MCF 10A (cell line): ENCODE data around the gene LHX6. TPM values are rescaled to one million over a fixed set of nuclear protein-coding genes. Genes with fewer than 3 reads are reported as not detected.

Experiments used
- BruUV-seq: library from RNA; stranded (reverse); fragments of 400-500 nt; replicated peaks from 2 replicates; lab custom pipeline; 2021; lab: Mats Ljungman, UMichigan
- CTCF ChIA-PET: fragments of 300-600 bp; sonication (Branson Sonifier 250); formaldehyde crosslinking; extraction: SDS; loops from one replicate; lab custom pipeline; 2021; ENCODE audit warnings: antibody characterized with exemption, inconsistent platforms; lab: Yijun Ruan, JAX
- POLR2A ChIA-PET: fragments of 300-600, 350-650 bp; sonication (Branson Sonifier 250); formaldehyde crosslinking; extraction: SDS; loops from one replicate; lab custom pipeline; 2020; ENCODE audit warnings: antibody characterized with exemption, inconsistent platforms; lab: Yijun Ruan, JAX
- DNase-seq: peaks from one replicate; pipeline ENCODE4 v3.0.0-alpha.2; 2018; ENCODE audit not compliant: unreplicated experiment
- H3K27ac Mint-ChIP-seq: one replicate; pipeline ENCODE4 v1.8.0; 2022; ENCODE audit warnings: mild to moderate bottlenecking, low read depth, mixed read lengths; ENCODE audit not compliant: unreplicated experiment
- H3K27me3 Mint-ChIP-seq: one replicate; pipeline ENCODE4 v1.8.0; 2022; ENCODE audit warnings: mixed read lengths; ENCODE audit not compliant: insufficient read depth, unreplicated experiment
- H3K36me3 Mint-ChIP-seq: one replicate; pipeline ENCODE4 v1.8.0; 2022; ENCODE audit warnings: mild to moderate bottlenecking, moderate library complexity, mixed read lengths; ENCODE audit not compliant: insufficient read depth, unreplicated experiment
- H3K4me1 Mint-ChIP-seq: one replicate; pipeline ENCODE4 v1.8.0; 2022; ENCODE audit warnings: mixed read lengths; ENCODE audit not compliant: insufficient read depth, unreplicated experiment
- H3K4me3 Mint-ChIP-seq: one replicate; pipeline ENCODE4 v1.8.0; 2022; ENCODE audit warnings: mild to moderate bottlenecking, moderate library complexity, mixed read lengths; ENCODE audit not compliant: unreplicated experiment
- H3K9me3 Mint-ChIP-seq: one replicate; pipeline ENCODE4 v1.8.0; 2022; ENCODE audit warnings: mixed read lengths; ENCODE audit not compliant: unreplicated experiment
- intact Hi-C: fragments of 100-400 bp; cut with micrococcal nuclease; formaldehyde crosslinking; loops from 2 replicates; pipeline ENCODE4 v1.14.1; 2022
- total RNA-seq: library from RNA; stranded (reverse); gene quantifications from 2 replicates; pipeline ENCODE4 v1.2.3, GENCODE V29; 2022
- TF ChIP-seq, protein P1 (sequence below): fragments of 200-600 bp; IDR thresholded peaks from one replicate; pipeline ENCODE4 v1.8.0; 2022; ENCODE audit warnings: antibody characterized with exemption, mild to moderate bottlenecking; ENCODE audit not compliant: unreplicated experiment

The LHX6 gene
- total RNA-seq, 1 experiment from 2014 or later = 0.26 TPM

- Mint-ChIP-seq H3K27me3 (no peaks in the 10 kb centered on the region), H3K27ac (no peak overlapping the region), H3K36me3 (no peaks in the 10 kb centered on the region), H3K4me3 (no peak overlapping the region), H3K4me1 (no peaks in the 10 kb centered on the region), H3K9me3 (no peaks in the 10 kb centered on the region)
- ChIA-PET CTCF (no interaction called here), POLR2A (no interaction called here)
- TF ChIP-seq, protein P1, sequence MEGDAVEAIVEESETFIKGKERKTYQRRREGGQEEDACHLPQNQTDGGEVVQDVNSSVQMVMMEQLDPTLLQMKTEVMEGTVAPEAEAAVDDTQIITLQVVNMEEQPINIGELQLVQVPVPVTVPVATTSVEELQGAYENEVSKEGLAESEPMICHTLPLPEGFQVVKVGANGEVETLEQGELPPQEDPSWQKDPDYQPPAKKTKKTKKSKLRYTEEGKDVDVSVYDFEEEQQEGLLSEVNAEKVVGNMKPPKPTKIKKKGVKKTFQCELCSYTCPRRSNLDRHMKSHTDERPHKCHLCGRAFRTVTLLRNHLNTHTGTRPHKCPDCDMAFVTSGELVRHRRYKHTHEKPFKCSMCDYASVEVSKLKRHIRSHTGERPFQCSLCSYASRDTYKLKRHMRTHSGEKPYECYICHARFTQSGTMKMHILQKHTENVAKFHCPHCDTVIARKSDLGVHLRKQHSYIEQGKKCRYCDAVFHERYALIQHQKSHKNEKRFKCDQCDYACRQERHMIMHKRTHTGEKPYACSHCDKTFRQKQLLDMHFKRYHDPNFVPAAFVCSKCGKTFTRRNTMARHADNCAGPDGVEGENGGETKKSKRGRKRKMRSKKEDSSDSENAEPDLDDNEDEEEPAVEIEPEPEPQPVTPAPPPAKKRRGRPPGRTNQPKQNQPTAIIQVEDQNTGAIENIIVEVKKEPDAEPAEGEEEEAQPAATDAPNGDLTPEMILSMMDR = no peak
- DNase-seq = no peak
- intact Hi-C loops = no loop called here
- BruUV-seq = no TSS peak
Observed at GRCh38 chr9:122226758-122227574, 1.8 kb downstream of the LHX6 start.

GRCh38 chr9:122226142-122226757 lies 2.5 kb downstream of the LHX6 start:
- intact Hi-C loops = no loop called here
- no peak overlapping the region for H3K4me3 Mint-ChIP-seq
- H3K27me3 Mint-ChIP-seq = no peaks in the 10 kb centered on the region
- H3K36me3 Mint-ChIP-seq = no peaks in the 10 kb centered on the region
- H3K27ac Mint-ChIP-seq = no peak overlapping the region
- no peaks in the 10 kb centered on the region for H3K9me3 Mint-ChIP-seq
- ChIA-PET POLR2A (no interaction called here), CTCF (no interaction called here)
- BruUV-seq = no TSS peak
- TF ChIP-seq, protein P1 = no peak
- no peaks in the 10 kb centered on the region for H3K4me1 Mint-ChIP-seq
- no peak for DNase-seq

- ChIA-PET CTCF (interaction anchor here (0.7 kb wide), 1 partner anchor 130 kb away, joined by 3 read pairs; no protein-coding TSS in a partner anchor), POLR2A (interaction anchor here (0.7 kb wide), 1 partner anchor 65 kb away, joined by 3 read pairs; no protein-coding TSS in a partner anchor)
- intact Hi-C loops = no loop called here
- Mint-ChIP-seq H3K27ac (no peak overlapping the region), H3K9me3 (no peaks in the 10 kb centered on the region), H3K27me3 (no peaks in the 10 kb centered on the region), H3K4me1 (no peaks in the 10 kb centered on the region), H3K36me3 (no peaks in the 10 kb centered on the region), H3K4me3 (no peak overlapping the region)
- TF ChIP-seq, protein P1 = no peak
- BruUV-seq = no TSS peak
- no peak for DNase-seq
Observed at GRCh38 chr9:122225312-122226141, 3.2 kb downstream of the LHX6 start.

- no TSS peak for BruUV-seq
- Mint-ChIP-seq H3K36me3 (no peaks in the 10 kb centered on the region), H3K9me3 (no peaks in the 10 kb centered on the region), H3K27ac (no peak overlapping the region), H3K27me3 (no peaks in the 10 kb centered on the region), H3K4me3 (no peak overlapping the region), H3K4me1 (peaks cover 1% of the 10 kb centered on the region)
- no peak for DNase-seq
- intact Hi-C loops = no loop called here
- ChIA-PET POLR2A (interaction anchor here (0.6 kb wide), 1 partner anchor 27 kb away, joined by 3 read pairs; no protein-coding TSS in a partner anchor), CTCF (no interaction called here)
- TF ChIP-seq, protein P1 = no peak
Observed at GRCh38 chr9:122223435-122223834, 5.3 kb downstream of the LHX6 start.
